Gastroesophageal sphincter (tissue), 3 donors: Measurements from ENCODE around the gene PACS1.

ENCODE experiments used
- POLR2A ChIP-seq, 2 donors: fragments of 450-650 bp; IDR thresholded peaks; one replicate each; pipeline ENCODE4 v1.6.1; 2017; ENCODE audit warnings: antibody characterized with exemption in 2 of 2, mild to moderate bottlenecking in 2 of 2, moderate library complexity in 1 of 2
- TF ChIP-seq, protein P1 (sequence below), 4 experiments: fragments of 200-600 bp in 2 of 4; fragments of 450-650 bp in 2 of 4; sonication (generic) in 1 of 4; IDR thresholded peaks; one replicate each; pipeline ENCODE4 v1.5.1; 2017 to 2019; ENCODE audit warnings: antibody characterized with exemption in 4 of 4, mild to moderate bottlenecking in 2 of 4, moderate library complexity in 2 of 4

DNA sequence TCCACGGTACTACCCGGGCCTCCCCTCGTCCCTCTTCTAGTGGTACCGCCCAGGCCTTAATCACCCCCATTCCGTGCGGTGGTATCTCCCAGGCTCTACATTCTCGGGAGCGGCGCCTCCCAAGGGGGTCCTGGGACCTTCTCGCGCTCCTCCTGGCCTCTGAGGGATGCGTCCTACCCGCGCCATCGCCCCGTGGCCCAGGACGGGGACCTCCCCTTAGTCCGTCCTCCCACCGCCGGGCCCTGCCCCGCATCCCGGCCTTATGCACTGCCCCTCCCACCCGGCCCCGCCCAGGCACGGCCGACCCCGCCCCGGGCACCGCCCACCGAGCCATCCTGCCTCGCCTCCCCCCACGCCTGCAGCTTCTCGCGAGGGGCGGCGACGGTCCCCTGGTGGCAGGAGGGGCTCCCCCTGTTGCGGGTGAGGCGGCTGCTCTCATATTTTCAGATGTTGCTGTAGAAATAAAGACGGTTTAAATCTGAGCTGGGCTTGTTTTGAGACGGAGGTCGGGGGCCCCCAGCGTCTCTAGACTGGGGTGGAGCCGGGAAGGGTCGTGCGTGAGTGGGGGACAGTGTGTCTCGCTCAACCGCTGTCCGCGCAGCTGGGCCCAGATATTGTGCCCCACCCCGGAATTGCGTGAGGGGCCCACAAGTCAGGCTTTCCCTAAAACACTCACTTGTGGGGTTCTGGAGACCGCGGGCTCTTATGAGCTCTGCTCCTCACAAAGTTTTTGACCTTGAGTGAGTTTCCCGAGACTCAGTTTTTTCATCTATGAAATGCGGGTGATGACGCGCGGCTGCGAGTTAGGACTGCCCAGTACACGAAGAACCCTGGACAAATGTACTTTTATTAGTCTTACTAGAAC is 197.5 kb downstream of the PACS1 start:
- TF ChIP-seq, protein P1, sequence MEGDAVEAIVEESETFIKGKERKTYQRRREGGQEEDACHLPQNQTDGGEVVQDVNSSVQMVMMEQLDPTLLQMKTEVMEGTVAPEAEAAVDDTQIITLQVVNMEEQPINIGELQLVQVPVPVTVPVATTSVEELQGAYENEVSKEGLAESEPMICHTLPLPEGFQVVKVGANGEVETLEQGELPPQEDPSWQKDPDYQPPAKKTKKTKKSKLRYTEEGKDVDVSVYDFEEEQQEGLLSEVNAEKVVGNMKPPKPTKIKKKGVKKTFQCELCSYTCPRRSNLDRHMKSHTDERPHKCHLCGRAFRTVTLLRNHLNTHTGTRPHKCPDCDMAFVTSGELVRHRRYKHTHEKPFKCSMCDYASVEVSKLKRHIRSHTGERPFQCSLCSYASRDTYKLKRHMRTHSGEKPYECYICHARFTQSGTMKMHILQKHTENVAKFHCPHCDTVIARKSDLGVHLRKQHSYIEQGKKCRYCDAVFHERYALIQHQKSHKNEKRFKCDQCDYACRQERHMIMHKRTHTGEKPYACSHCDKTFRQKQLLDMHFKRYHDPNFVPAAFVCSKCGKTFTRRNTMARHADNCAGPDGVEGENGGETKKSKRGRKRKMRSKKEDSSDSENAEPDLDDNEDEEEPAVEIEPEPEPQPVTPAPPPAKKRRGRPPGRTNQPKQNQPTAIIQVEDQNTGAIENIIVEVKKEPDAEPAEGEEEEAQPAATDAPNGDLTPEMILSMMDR (IDR thresholded peaks at IDR 0.05) = peak in 2 of 4 experiments; percentile 24 to 40
- TF ChIP-seq POLR2A (IDR thresholded peaks at IDR 0.05) = peak; percentile 64 to 80
